CD14-positive monocyte (primary cell): ENCODE results near the gene SRF. TPM values are rescaled to one million over a fixed set of nuclear protein-coding genes. Genes with fewer than 3 reads are reported as not detected.

Source experiments
- DNase-seq, 3 donors: peaks; one replicate each; pipeline ENCODE4 v3.0.0-alpha.2; 2011 to 2022
- H2AFZ ChIP-seq: 2 replicates; pipeline ENCODE4 v1.6.0; 2012; ENCODE audit warnings: mild to moderate bottlenecking, low read depth, low read length, inconsistent platforms; ENCODE audit not compliant: insufficient read depth, poor library complexity, severe bottlenecking
- H3K27ac ChIP-seq, 2 donors: 1 replicate in 1 of 2; 2 replicates in 1 of 2; pipeline ENCODE4 v1.5.1; 2012 to 2013; ENCODE audit warnings: low read length in 2 of 2, control low read depth in 1 of 2, inconsistent platforms in 1 of 2, low read depth in 1 of 2, mild to moderate bottlenecking in 1 of 2
- H3K27me3 ChIP-seq, 2 donors: one replicate each; pipeline versions ENCODE4 v1.6.0 to v1.6.1; 2011 to 2013; ENCODE audit warnings: low read length in 2 of 2; ENCODE audit not compliant: control insufficient read depth in 2 of 2, insufficient read depth in 2 of 2
- H3K36me3 ChIP-seq, 2 donors: replicated peaks in 1 of 2; 1 replicate in 1 of 2; 2 replicates in 1 of 2; pipeline versions ENCODE4 v1.5.1 to v1.6.1; 2012 to 2013; ENCODE audit warnings: low read length in 2 of 2, control low read depth in 1 of 2, inconsistent platforms in 1 of 2, mild to moderate bottlenecking in 1 of 2; ENCODE audit not compliant: insufficient read depth in 2 of 2, control insufficient read depth in 1 of 2
- H3K4me1 ChIP-seq, 2 donors: 1 replicate in 1 of 2; 2 replicates in 1 of 2; pipeline versions ENCODE4 v1.5.1 to v1.6.1; 2012 to 2013; ENCODE audit warnings: low read length in 2 of 2, control low read depth in 1 of 2, inconsistent platforms in 1 of 2, mild to moderate bottlenecking in 1 of 2, moderate library complexity in 1 of 2; ENCODE audit not compliant: insufficient read depth in 2 of 2, control insufficient read depth in 1 of 2
- H3K4me2 ChIP-seq: replicated peaks from 2 replicates; pipeline ENCODE3; 2012; ENCODE audit warnings: low read length, moderate library complexity, mild to moderate bottlenecking; ENCODE audit not compliant: poor library complexity, severe bottlenecking; ENCODE audit errors: extremely low read depth
- H3K4me3 ChIP-seq, 3 experiments: fragments of 200-600 bp in 1 of 3; sonication (generic) in 1 of 3; replicated peaks in 1 of 3; 1 replicate in 2 of 3; 2 replicates in 1 of 3; pipeline ENCODE4 v1.5.1; 2011 to 2013; ENCODE audit warnings: low read length in 3 of 3, mild to moderate bottlenecking in 3 of 3, control low read depth in 2 of 3, low read depth in 2 of 3, inconsistent platforms in 1 of 3, moderate library complexity in 1 of 3
- H3K79me2 ChIP-seq: 2 replicates; pipeline ENCODE4 v1.6.0; 2012; ENCODE audit warnings: mild to moderate bottlenecking, control low read depth, inconsistent platforms, low read length, moderate library complexity; ENCODE audit not compliant: insufficient read depth
- H3K9ac ChIP-seq: 2 replicates; pipeline ENCODE4 v1.6.0; 2017; ENCODE audit warnings: low read length, mild to moderate bottlenecking; ENCODE audit not compliant: insufficient read depth, poor library complexity, severe bottlenecking
- H3K9me3 ChIP-seq, 2 donors: replicated peaks in 1 of 2; 1 replicate in 1 of 2; 2 replicates in 1 of 2; pipeline versions ENCODE4 v1.5.1 to v1.6.1; 2012 to 2013; ENCODE audit warnings: low read length in 2 of 2, control low read depth in 1 of 2; ENCODE audit not compliant: control insufficient read depth in 1 of 2, insufficient read depth in 1 of 2
- H4K20me1 ChIP-seq: 2 replicates; pipeline ENCODE4 v1.6.0; 2012; ENCODE audit warnings: mild to moderate bottlenecking, low read length, control low read depth, moderate library complexity; ENCODE audit not compliant: insufficient read depth
- H3K27ac Mint-ChIP-seq, 7 donors: one replicate each; pipeline ENCODE4 v1.8.0; 2020; ENCODE audit warnings: mild to moderate bottlenecking in 7 of 7, mixed read lengths in 7 of 7, moderate library complexity in 6 of 7, inconsistent platforms in 2 of 7
- H3K27me3 Mint-ChIP-seq, 3 donors: one replicate each; pipeline ENCODE4 v1.8.0; 2021 to 2022; ENCODE audit warnings: low read depth in 3 of 3, mild to moderate bottlenecking in 3 of 3, mixed read lengths in 3 of 3, moderate library complexity in 3 of 3, inconsistent platforms in 1 of 3
- H3K36me3 Mint-ChIP-seq, 2 donors: one replicate each; pipeline ENCODE4 v1.8.0; 2020; ENCODE audit warnings: mixed read lengths in 2 of 2, inconsistent platforms in 1 of 2, mild to moderate bottlenecking in 1 of 2
- H3K4me1 Mint-ChIP-seq: one replicate; pipeline ENCODE4 v1.8.0; 2020; ENCODE audit warnings: mild to moderate bottlenecking, mixed read lengths
- H3K4me3 Mint-ChIP-seq, 2 donors: one replicate each; pipeline ENCODE4 v1.8.0; 2020; ENCODE audit warnings: mild to moderate bottlenecking in 2 of 2, mixed read lengths in 2 of 2, moderate library complexity in 1 of 2
- H3K9me3 Mint-ChIP-seq, 7 donors: one replicate each; pipeline ENCODE4 v1.8.0; 2020 to 2022; ENCODE audit warnings: mixed read lengths in 7 of 7, mild to moderate bottlenecking in 6 of 7, moderate library complexity in 6 of 7, inconsistent platforms in 2 of 7
- CTCF ChIP-seq: fragments of 200-600 bp; IDR thresholded peaks from one replicate; pipeline ENCODE4 v1.8.0; 2022; ENCODE audit warnings: antibody characterized with exemption, mild to moderate bottlenecking
- WGBS: methylation state at CpG from one replicate; pipeline ENCODE4 v1.1.5; 2013; ENCODE audit warnings: missing lambda C conversion rate; ENCODE audit not compliant: insufficient coverage; 5-methylcytosine and 5-hydroxymethylcytosine counted together
- intact Hi-C, 2 donors: fragments of 100-400 bp; cut with micrococcal nuclease; formaldehyde crosslinking; loops; one replicate each; pipeline versions ENCODE4 v1.15.0 to v1.15.1; 2023
- polyA plus RNA-seq, 3 donors: library from polyadenylated mRNA; depleted of rRNA in 1 of 3; unstranded in 2 of 3; stranded (reverse) in 1 of 3; fragments of 300-500 nt in 2 of 3; fragments of >200 nt in 1 of 3; fragmentation: Illumina TruSeq in 2 of 3; gene quantifications; 1 replicate in 2 of 3; 2 replicates in 1 of 3; pipeline ENCODE4 v1.2.3, GENCODE V29; 2012 to 2021

SRF gene
- polyA plus RNA-seq, 3 donors, result 3.6 to 26.9 (median 3.8) TPM

GRCh38 chr6:43188426-43188825 lies 17.4 kb downstream of the SRF start:
- WGBS, result 98% methylated on average over 8 of the region's 10 CpGs
- H3K79me2 ChIP-seq, result no peaks in the 10 kb centered on the region
- TF ChIP-seq CTCF, result no peak
- no peak overlapping the region for H3K27ac ChIP-seq
- H4K20me1 ChIP-seq, result no peaks in the 10 kb centered on the region
- H2AFZ ChIP-seq, result no peak overlapping the region
- Mint-ChIP-seq H3K4me3 (no peak overlapping the region), H3K9me3 (no peaks in the 10 kb centered on the region), H3K27me3 (peaks cover 0 to under 1% (median 0%) of the 10 kb centered on the region in 3 donors), H3K36me3 (peaks cover 62 to 75% of the 10 kb centered on the region in 2 donors), H3K4me1 (peaks cover 14% of the 10 kb centered on the region), H3K27ac (peak overlapping the region in 2 of 7 donors; percentile 37 to 40)
- peaks cover 69 to 73% of the 10 kb centered on the region in 2 donors for H3K36me3 ChIP-seq
- no peak overlapping the region for H3K4me3 ChIP-seq
- DNase-seq, result no peak
- H3K27me3 ChIP-seq, result no peaks in the 10 kb centered on the region
- H3K9me3 ChIP-seq, result no peaks in the 10 kb centered on the region
- H3K4me2 ChIP-seq, result no peak overlapping the region
- H3K9ac ChIP-seq, result no peak overlapping the region
- peaks cover under 1 to 3% of the 10 kb centered on the region in 2 donors for H3K4me1 ChIP-seq
- intact Hi-C loops, result no loop called here

GRCh38 chr6:43189776-43190304 lies 18.8 kb downstream of the SRF start:
- H4K20me1 ChIP-seq, result no peaks in the 10 kb centered on the region
- 100% methylated on average over 1 of the region's 6 CpGs for whole genome bisulfite sequencing
- H3K27me3 Mint-ChIP-seq, result no peaks in the 10 kb centered on the region
- H3K9me3 ChIP-seq, result no peaks in the 10 kb centered on the region
- DNase-seq, result no peak
- TF ChIP-seq CTCF, result no peak
- no peaks in the 10 kb centered on the region for H3K79me2 ChIP-seq
- no peaks in the 10 kb centered on the region for H3K27me3 ChIP-seq
- peaks cover 64 to 79% of the 10 kb centered on the region in 2 donors for H3K36me3 Mint-ChIP-seq
- peaks cover 70 to 78% of the 10 kb centered on the region in 2 donors for H3K36me3 ChIP-seq
- no peak overlapping the region for H3K4me3 ChIP-seq
- no peak overlapping the region for H3K9ac ChIP-seq
- no peak overlapping the region for H3K4me2 ChIP-seq
- no peaks in the 10 kb centered on the region for H3K4me1 ChIP-seq
- no peak overlapping the region for H3K4me3 Mint-ChIP-seq
- peak overlapping the region in 1 of 7 donors; percentile 24 for H3K27ac Mint-ChIP-seq
- intact Hi-C loops, result no loop called here
- peaks cover 5% of the 10 kb centered on the region for H3K4me1 Mint-ChIP-seq
- H3K9me3 Mint-ChIP-seq, result no peaks in the 10 kb centered on the region
- no peak overlapping the region for H2AFZ ChIP-seq
- no peak overlapping the region for H3K27ac ChIP-seq
